Measurements from ENCODE around the gene B9D1. TPM values are rescaled to one million over a fixed set of nuclear protein-coding genes. Genes with fewer than 3 reads are reported as not detected.

Gene B9D1
- total RNA-seq, 1 donor from 2014 or later, result 26.2 TPM

- no peak for DNase-seq (ENCODE audit: low spot score in 2 of 2, unreplicated experiment in 2 of 2)
- Mint-ChIP-seq H3K27me3 (ENCODE audit: low read depth) (no peaks in the 10 kb centered on the region), H3K4me1 (peaks cover 22% of the 10 kb centered on the region), H3K36me3 (no peaks in the 10 kb centered on the region), H3K4me3 (no peak overlapping the region), H3K27ac (no peak overlapping the region), H3K9me3 (peaks cover 4% of the 10 kb centered on the region)
- no peak for TF ChIP-seq CTCF (IDR thresholded peaks at IDR 0.05; ENCODE audit: unreplicated experiment)
Measured at GRCh38 chr17:19403021-19403420, 40.5 kb upstream of the B9D1 start.

GRCh38 chr17:19402171-19402570 is 39.6 kb upstream of the B9D1 start:
- no peak for TF ChIP-seq CTCF (IDR thresholded peaks at IDR 0.05; ENCODE audit: unreplicated experiment)
- H3K27me3 Mint-ChIP-seq (ENCODE audit: low read depth), result no peaks in the 10 kb centered on the region

GRCh38 chr17:19401321-19402010 is 38.9 kb upstream of the B9D1 start:
- no peaks in the 10 kb centered on the region for H3K36me3 Mint-ChIP-seq
- no peak for TF ChIP-seq CTCF (IDR thresholded peaks at IDR 0.05; ENCODE audit: unreplicated experiment)
- H3K4me3 Mint-ChIP-seq, result no peak overlapping the region
- no peak for DNase-seq (ENCODE audit: low spot score in 2 of 2, unreplicated experiment in 2 of 2)
- H3K27ac Mint-ChIP-seq, result no peak overlapping the region
- no peaks in the 10 kb centered on the region for H3K27me3 Mint-ChIP-seq (ENCODE audit: low read depth)
- H3K9me3 Mint-ChIP-seq, result peaks cover 4% of the 10 kb centered on the region
- peaks cover 25% of the 10 kb centered on the region for H3K4me1 Mint-ChIP-seq

More at GRCh38 chr17:19402171-19402570, 39.6 kb upstream of the B9D1 start:
- Mint-ChIP-seq H3K4me1 (peaks cover 25% of the 10 kb centered on the region), H3K4me3 (no peak overlapping the region), H3K27ac (peak overlapping the region; percentile 14), H3K9me3 (peaks cover 4% of the 10 kb centered on the region), H3K36me3 (no peaks in the 10 kb centered on the region)
- DNase-seq (ENCODE audit: low spot score in 2 of 2, unreplicated experiment in 2 of 2), result no peak

GRCh38 chr17:19399750-19400450 is 37.4 kb upstream of the B9D1 start:
- TF ChIP-seq CTCF (IDR thresholded peaks at IDR 0.05; ENCODE audit: unreplicated experiment), result no peak
- H3K9me3 Mint-ChIP-seq, result peaks cover 4% of the 10 kb centered on the region
- no peak overlapping the region for H3K27ac Mint-ChIP-seq
- peaks cover 25% of the 10 kb centered on the region for H3K4me1 Mint-ChIP-seq
- no peaks in the 10 kb centered on the region for H3K27me3 Mint-ChIP-seq (ENCODE audit: low read depth)
- H3K4me3 Mint-ChIP-seq, result no peak overlapping the region
- no peak for DNase-seq (ENCODE audit: low spot score in 2 of 2, unreplicated experiment in 2 of 2)
- no peaks in the 10 kb centered on the region for H3K36me3 Mint-ChIP-seq

GRCh38 chr17:19398301-19399181 is 36.0 kb upstream of the B9D1 start:
- Mint-ChIP-seq H3K27ac (peak overlapping the region; percentile 69), H3K4me1 (peaks cover 25% of the 10 kb centered on the region), H3K4me3 (no peak overlapping the region), H3K9me3 (peaks cover 1% of the 10 kb centered on the region), H3K36me3 (no peaks in the 10 kb centered on the region), H3K27me3 (ENCODE audit: low read depth) (no peaks in the 10 kb centered on the region)
- DNase-seq (ENCODE audit: low spot score in 2 of 2, unreplicated experiment in 2 of 2), result no peak
- no peak for TF ChIP-seq CTCF (IDR thresholded peaks at IDR 0.05; ENCODE audit: unreplicated experiment)
